Measurements from ENCODE around the gene CCDC183. TPM values are rescaled to one million over a fixed set of nuclear protein-coding genes. Genes with fewer than 3 reads are reported as not detected.
"Not testable (repeated sequence)": the region's sequence is repeated elsewhere in the genome, so short reads cannot be mapped to it uniquely, and the experiment has no call there.

Gene CCDC183
- polyA plus RNA-seq, 3 donors: 0.54 to 2.1 TPM; not detected in 1

DNA sequence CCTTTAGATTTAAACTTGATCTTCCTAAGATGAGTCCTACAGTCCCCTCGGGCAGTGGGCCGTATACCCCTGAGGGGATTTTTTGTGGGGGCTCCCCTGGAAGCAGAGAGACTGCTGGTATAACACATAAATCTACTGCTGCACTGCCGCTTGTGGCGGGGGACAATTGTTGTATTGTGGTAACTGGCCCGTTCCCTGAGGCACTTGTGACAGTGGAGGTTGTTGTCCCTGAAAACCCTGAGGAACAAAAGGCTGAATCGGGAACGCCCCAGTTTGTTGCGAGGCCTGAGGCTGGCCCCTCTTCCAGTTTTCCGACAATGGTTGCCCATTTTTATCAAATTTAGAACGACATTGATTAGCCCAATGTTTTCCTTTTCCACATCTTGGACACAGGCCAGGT, 9.7 kb upstream of the CCDC183 start:
- no peak for DNase-seq
- H3K79me2 ChIP-seq (ENCODE audit: insufficient read depth, low read length): no peaks in the 10 kb centered on the region
- peaks cover 7 to 10% of the 10 kb centered on the region in 2 donors for H3K4me1 ChIP-seq (ENCODE audit: control insufficient read depth in 1 of 2, insufficient read depth in 2 of 2, low read length in 2 of 2)
- no peaks in the 10 kb centered on the region for H4K20me1 ChIP-seq (ENCODE audit: insufficient read depth, low read length)
- WGBS (ENCODE audit: insufficient coverage): 95% methylated on average over 5 of the region's 10 CpGs
- no peak overlapping the region for H3K27ac ChIP-seq (ENCODE audit: low read depth in 1 of 2, low read length in 2 of 2)
- Mint-ChIP-seq H3K4me1 (peaks cover 8% of the 10 kb centered on the region), H3K4me3 (no peak overlapping the region), H3K27me3 (ENCODE audit: low read depth in 3 of 3) (peaks cover 0 to 3% (median 0%) of the 10 kb centered on the region in 3 donors), H3K36me3 (no peaks in the 10 kb centered on the region), H3K27ac (no peak overlapping the region), H3K9me3 (no peaks in the 10 kb centered on the region)
- intact Hi-C loops (cut with micrococcal nuclease): loop anchor here (5.0 to 10.0 kb wide), 2 partner anchors 246 to 278 kb away; partner anchors contain the start of gene FUT7 (in 1 of the 2)
- H3K4me2 ChIP-seq (replicated peaks; ENCODE audit: extremely low read depth, low read length, poor library complexity, severe bottlenecking): no peak overlapping the region
- no peak overlapping the region for H3K4me3 ChIP-seq (replicated peaks in 1 of 3; ENCODE audit: low read depth in 2 of 3, low read length in 3 of 3)
- no peaks in the 10 kb centered on the region for H3K27me3 ChIP-seq (ENCODE audit: control insufficient read depth in 2 of 2, insufficient read depth in 2 of 2, low read length in 2 of 2)
- H2AFZ ChIP-seq (ENCODE audit: insufficient read depth, low read depth, low read length, poor library complexity, severe bottlenecking): no peak overlapping the region
- no peak overlapping the region for H3K9ac ChIP-seq (ENCODE audit: insufficient read depth, low read length, poor library complexity, severe bottlenecking)
- TF ChIP-seq, protein P1, sequence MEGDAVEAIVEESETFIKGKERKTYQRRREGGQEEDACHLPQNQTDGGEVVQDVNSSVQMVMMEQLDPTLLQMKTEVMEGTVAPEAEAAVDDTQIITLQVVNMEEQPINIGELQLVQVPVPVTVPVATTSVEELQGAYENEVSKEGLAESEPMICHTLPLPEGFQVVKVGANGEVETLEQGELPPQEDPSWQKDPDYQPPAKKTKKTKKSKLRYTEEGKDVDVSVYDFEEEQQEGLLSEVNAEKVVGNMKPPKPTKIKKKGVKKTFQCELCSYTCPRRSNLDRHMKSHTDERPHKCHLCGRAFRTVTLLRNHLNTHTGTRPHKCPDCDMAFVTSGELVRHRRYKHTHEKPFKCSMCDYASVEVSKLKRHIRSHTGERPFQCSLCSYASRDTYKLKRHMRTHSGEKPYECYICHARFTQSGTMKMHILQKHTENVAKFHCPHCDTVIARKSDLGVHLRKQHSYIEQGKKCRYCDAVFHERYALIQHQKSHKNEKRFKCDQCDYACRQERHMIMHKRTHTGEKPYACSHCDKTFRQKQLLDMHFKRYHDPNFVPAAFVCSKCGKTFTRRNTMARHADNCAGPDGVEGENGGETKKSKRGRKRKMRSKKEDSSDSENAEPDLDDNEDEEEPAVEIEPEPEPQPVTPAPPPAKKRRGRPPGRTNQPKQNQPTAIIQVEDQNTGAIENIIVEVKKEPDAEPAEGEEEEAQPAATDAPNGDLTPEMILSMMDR (IDR thresholded peaks at IDR 0.05): no peak
- H3K9me3 ChIP-seq (replicated peaks in 1 of 2; ENCODE audit: control insufficient read depth in 1 of 2, insufficient read depth in 1 of 2, low read length in 2 of 2): no peaks in the 10 kb centered on the region
- no peaks in the 10 kb centered on the region for H3K36me3 ChIP-seq (replicated peaks in 1 of 2; ENCODE audit: control insufficient read depth in 1 of 2, insufficient read depth in 2 of 2, low read length in 2 of 2)

DNA sequence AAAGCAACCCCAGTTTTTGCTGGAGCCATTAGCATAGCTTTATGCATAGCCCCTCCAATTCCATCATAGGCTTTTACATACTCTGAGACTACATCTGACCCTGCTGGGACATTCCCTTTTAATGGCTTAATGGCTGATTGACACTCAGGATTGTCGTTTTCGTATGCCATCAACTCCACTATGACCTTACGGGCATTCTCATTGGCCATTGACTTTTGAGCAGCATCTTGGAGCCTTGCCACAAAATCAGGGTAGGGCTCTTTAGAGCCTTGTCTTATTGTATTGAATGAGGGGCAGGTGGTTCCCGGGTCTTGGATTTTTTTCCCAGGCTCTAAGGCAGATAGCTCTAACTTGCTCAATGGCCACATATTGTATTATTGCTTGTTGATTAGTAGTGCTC, 9.2 kb upstream of the CCDC183 start:
- not testable (repeated sequence) for H3K27me3 Mint-ChIP-seq (ENCODE audit: low read depth in 3 of 3); H3K9me3 Mint-ChIP-seq; H3K36me3 ChIP-seq (replicated peaks in 1 of 2; ENCODE audit: control insufficient read depth in 1 of 2, insufficient read depth in 2 of 2, low read length in 2 of 2); DNase-seq; H3K27ac ChIP-seq (ENCODE audit: low read depth in 1 of 2, low read length in 2 of 2); H3K27me3 ChIP-seq (ENCODE audit: control insufficient read depth in 2 of 2, insufficient read depth in 2 of 2, low read length in 2 of 2); H3K4me3 ChIP-seq (replicated peaks in 1 of 3; ENCODE audit: low read depth in 2 of 3, low read length in 3 of 3); H3K4me2 ChIP-seq (replicated peaks; ENCODE audit: extremely low read depth, low read length, poor library complexity, severe bottlenecking); H3K79me2 ChIP-seq (ENCODE audit: insufficient read depth, low read length); H2AFZ ChIP-seq (ENCODE audit: insufficient read depth, low read depth, low read length, poor library complexity, severe bottlenecking); H4K20me1 ChIP-seq (ENCODE audit: insufficient read depth, low read length); H3K4me3 Mint-ChIP-seq; H3K9ac ChIP-seq (ENCODE audit: insufficient read depth, low read length, poor library complexity, severe bottlenecking); H3K36me3 Mint-ChIP-seq; H3K9me3 ChIP-seq (replicated peaks in 1 of 2; ENCODE audit: control insufficient read depth in 1 of 2, insufficient read depth in 1 of 2, low read length in 2 of 2); H3K27ac Mint-ChIP-seq
- H3K4me1 Mint-ChIP-seq: peaks cover 10% of the 10 kb centered on the region
- H3K4me1 ChIP-seq (ENCODE audit: control insufficient read depth in 1 of 2, insufficient read depth in 2 of 2, low read length in 2 of 2): peaks cover 12 to 15% of the 10 kb centered on the region in 2 donors
- WGBS (ENCODE audit: insufficient coverage): 80% methylated on average over 3 of the region's 4 CpGs
- intact Hi-C loops (cut with micrococcal nuclease): loop anchor here (1.0 to 10.0 kb wide), 3 partner anchors 245 to 278 kb away; partner anchors contain the start of gene FUT7 (in 1 of the 2)
